G401 (cell line): ENCODE data around the gene SOD3. TPM values are rescaled to one million over a fixed set of nuclear protein-coding genes. Genes with fewer than 3 reads are reported as not detected.

Experiments used
- DNase-seq: peaks from one replicate; pipeline ENCODE4 v3.0.0-alpha.2; 2015; ENCODE audit warnings: low spot score
- in situ Hi-C: cut with HindIII; loops from 2 replicates; pipeline ENCODE4 v1.10.0; 2016; ENCODE audit warnings: low sequenced_read_pairs, mixed read lengths
- total RNA-seq: library from RNA; depleted of rRNA; stranded (reverse); fragments of >200 nt; shearing (Covaris generic); gene quantifications from 2 replicates; pipeline ENCODE4 v1.2.3, GENCODE V29; 2014

The SOD3 gene
- total RNA-seq, 1 experiment from 2014 or later: not detected

GRCh38 chr4:24799544-24800324, 4.4 kb downstream of the SOD3 start:
- in situ Hi-C loops: no loop called here
- DNase-seq: no peak

GRCh38 chr4:24800325-24800895, 5.0 kb downstream of the SOD3 start:
- no peak for DNase-seq
- in situ Hi-C loops: no loop called here

- in situ Hi-C loops: no loop called here
- no peak for DNase-seq
Observed at GRCh38 chr4:24801136-24801855, 5.9 kb downstream of the SOD3 start.

- in situ Hi-C loops: no loop called here
- no peak for DNase-seq
Observed at GRCh38 chr4:24802648-24803047, 7.3 kb downstream of the SOD3 start.

GRCh38 chr4:24805067-24805466, 9.7 kb downstream of the SOD3 start:
- in situ Hi-C loops: no loop called here
- DNase-seq: no peak

- in situ Hi-C loops: no loop called here
Observed at GRCh38 chr4:24805566-24805965, 10.2 kb downstream of the SOD3 start.

GRCh38 chr4:24806206-24806990, 11.0 kb downstream of the SOD3 start:
- in situ Hi-C loops: no loop called here
- DNase-seq: no peak

More at GRCh38 chr4:24805566-24805965, 10.2 kb downstream of the SOD3 start:
- DNase-seq: no peak

- in situ Hi-C loops: no loop called here
- DNase-seq: no peak
Observed at GRCh38 chr4:24807611-24808010, 12.2 kb downstream of the SOD3 start.

GRCh38 chr4:24808261-24808660, 12.9 kb downstream of the SOD3 start:
- in situ Hi-C loops: no loop called here
- DNase-seq: no peak

GRCh38 chr4:24808955-24809354, 13.6 kb downstream of the SOD3 start:
- in situ Hi-C loops: no loop called here
- no peak for DNase-seq

- no peak for DNase-seq
- in situ Hi-C loops: no loop called here
Observed at GRCh38 chr4:24809376-24809775, 14.0 kb downstream of the SOD3 start.

- in situ Hi-C loops: no loop called here
- no peak for DNase-seq
Observed at GRCh38 chr4:24809815-24810405, 14.5 kb downstream of the SOD3 start.

GRCh38 chr4:24810871-24811631, 15.7 kb downstream of the SOD3 start:
- in situ Hi-C loops: no loop called here
- DNase-seq: no peak

- in situ Hi-C loops: no loop called here
- DNase-seq: no peak
Observed at GRCh38 chr4:24813732-24814131, 18.4 kb downstream of the SOD3 start.

GRCh38 chr4:24816797-24817196, 21.4 kb downstream of the SOD3 start:
- in situ Hi-C loops: no loop called here
- no peak for DNase-seq

GRCh38 chr4:24820541-24820940, 25.2 kb downstream of the SOD3 start:
- in situ Hi-C loops: no loop called here
- no peak for DNase-seq

GRCh38 chr4:24824720-24825119, 29.3 kb downstream of the SOD3 start:
- no peak for DNase-seq
- in situ Hi-C loops: no loop called here

GRCh38 chr4:24831637-24832036, 36.3 kb downstream of the SOD3 start:
- DNase-seq: no peak
- in situ Hi-C loops: no loop called here

GRCh38 chr4:24835696-24836095, 40.3 kb downstream of the SOD3 start:
- in situ Hi-C loops: no loop called here
- DNase-seq: no peak
